WERI-Rb-1 (cell line): ENCODE measurements around the gene ZNF518A.

ENCODE experiments used
- DNase-seq: peaks from one replicate; pipeline ENCODE4 v3.0.0-alpha.2; 2020
- H3K27ac ChIP-seq: fragments of 250-450 bp; sonication (Bioruptor Pico); 2 replicates; pipeline ENCODE4 v1.5.1; 2020; ENCODE audit warnings: mild to moderate bottlenecking, moderate library complexity
- H3K27me3 ChIP-seq: fragments of 250-450 bp; sonication (Bioruptor Pico); 2 replicates; pipeline ENCODE4 v1.5.1; 2021; ENCODE audit warnings: mild to moderate bottlenecking, low read depth, moderate library complexity; ENCODE audit not compliant: insufficient read depth, severe bottlenecking
- H3K36me3 ChIP-seq: fragments of 250-450 bp; sonication (Bioruptor Pico); 2 replicates; pipeline ENCODE4 v1.5.1; 2020; ENCODE audit warnings: mild to moderate bottlenecking, moderate library complexity
- H3K4me3 ChIP-seq: 2 replicates; pipeline ENCODE4 v1.5.1; 2011; ENCODE audit warnings: low read depth, mild to moderate bottlenecking, control low read depth, low read length
- H3K9me3 ChIP-seq: fragments of 250-450 bp; sonication (Bioruptor Pico); 2 replicates; pipeline ENCODE4 v1.5.1; 2021; ENCODE audit warnings: mild to moderate bottlenecking, moderate library complexity; ENCODE audit not compliant: severe bottlenecking
- TF ChIP-seq, protein P1 (sequence below): IDR thresholded peaks from 2 replicates; pipeline ENCODE4 v1.5.1; 2011; ENCODE audit warnings: low read depth, mild to moderate bottlenecking, control low read depth, inconsistent platforms, low read length

The ZNF518A gene

DNA sequence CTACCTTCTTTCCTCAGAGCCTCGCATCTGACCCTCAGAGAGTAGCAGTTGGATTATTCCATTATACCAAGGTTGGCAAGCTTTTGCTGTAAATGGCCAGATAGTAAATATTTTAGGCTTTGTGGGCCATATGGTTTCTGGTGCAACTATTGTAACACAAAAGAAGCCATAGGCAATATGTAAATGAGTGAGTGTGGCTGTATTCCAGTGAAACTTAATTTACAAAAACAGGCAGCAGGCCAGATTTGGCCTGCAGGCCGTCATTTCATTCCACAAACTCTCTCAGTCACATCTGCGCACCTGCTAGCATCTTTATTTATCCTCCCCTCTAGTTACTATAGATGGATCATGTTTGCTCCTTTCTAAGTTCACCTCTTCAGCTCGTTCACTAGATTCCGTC lies 6.7 kb downstream of the ZNF518A start:
- Histone ChIP-seq H3K36me3 (peaks cover 40% of the 10 kb centered on the region), H3K27ac (no peak overlapping the region)
- DNase-seq, result no peak

DNA sequence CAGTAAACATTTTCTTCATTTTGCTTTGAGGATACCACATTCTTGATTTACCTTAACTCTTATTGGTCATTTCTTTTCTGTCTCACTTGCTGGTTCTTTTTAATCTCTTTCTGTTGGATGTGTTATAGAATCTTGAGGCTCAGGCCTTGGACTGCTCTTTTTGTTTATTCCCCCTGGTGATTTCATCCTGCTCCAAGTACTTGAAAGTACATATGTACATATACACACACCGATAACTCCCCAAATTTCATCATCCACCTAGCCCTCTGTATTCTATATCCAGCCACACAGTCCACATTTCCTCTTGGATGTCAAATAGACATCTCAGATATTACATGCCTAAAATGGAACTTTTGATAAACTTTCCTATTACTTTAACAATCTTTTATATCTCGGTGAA lies 7.5 kb downstream of the ZNF518A start:
- TF ChIP-seq, protein P1, sequence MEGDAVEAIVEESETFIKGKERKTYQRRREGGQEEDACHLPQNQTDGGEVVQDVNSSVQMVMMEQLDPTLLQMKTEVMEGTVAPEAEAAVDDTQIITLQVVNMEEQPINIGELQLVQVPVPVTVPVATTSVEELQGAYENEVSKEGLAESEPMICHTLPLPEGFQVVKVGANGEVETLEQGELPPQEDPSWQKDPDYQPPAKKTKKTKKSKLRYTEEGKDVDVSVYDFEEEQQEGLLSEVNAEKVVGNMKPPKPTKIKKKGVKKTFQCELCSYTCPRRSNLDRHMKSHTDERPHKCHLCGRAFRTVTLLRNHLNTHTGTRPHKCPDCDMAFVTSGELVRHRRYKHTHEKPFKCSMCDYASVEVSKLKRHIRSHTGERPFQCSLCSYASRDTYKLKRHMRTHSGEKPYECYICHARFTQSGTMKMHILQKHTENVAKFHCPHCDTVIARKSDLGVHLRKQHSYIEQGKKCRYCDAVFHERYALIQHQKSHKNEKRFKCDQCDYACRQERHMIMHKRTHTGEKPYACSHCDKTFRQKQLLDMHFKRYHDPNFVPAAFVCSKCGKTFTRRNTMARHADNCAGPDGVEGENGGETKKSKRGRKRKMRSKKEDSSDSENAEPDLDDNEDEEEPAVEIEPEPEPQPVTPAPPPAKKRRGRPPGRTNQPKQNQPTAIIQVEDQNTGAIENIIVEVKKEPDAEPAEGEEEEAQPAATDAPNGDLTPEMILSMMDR, result no peak
- Histone ChIP-seq H3K36me3 (peaks cover 40% of the 10 kb centered on the region), H3K27ac (no peak overlapping the region)

More for the DNA sequence above, 6.7 kb downstream of the ZNF518A start:
- no peaks in the 10 kb centered on the region for H3K9me3 ChIP-seq
- TF ChIP-seq, protein P1, result no peak
- no peak overlapping the region for H3K4me3 ChIP-seq
- no peaks in the 10 kb centered on the region for H3K27me3 ChIP-seq

DNA sequence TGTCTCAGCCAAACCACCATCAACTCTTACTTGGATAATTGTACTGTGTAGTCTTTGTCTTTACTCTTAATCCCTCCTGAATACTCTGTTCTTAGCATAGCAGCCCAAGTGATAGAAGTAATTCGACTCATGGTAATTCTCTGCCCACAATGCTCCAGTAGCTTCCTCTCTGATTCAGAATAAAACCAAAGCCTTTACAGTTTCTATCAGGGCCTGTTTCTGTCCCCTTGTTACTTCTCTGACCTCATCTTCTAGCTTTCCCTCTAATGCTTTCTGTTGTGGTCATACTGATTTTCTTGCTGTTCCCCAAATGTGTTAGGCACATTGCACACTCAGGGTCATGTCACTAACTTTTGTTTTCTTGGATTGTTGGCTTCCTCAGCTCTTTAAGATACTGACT lies 8.0 kb downstream of the ZNF518A start:
- DNase-seq, result no peak
- no peak overlapping the region for H3K27ac ChIP-seq

More for the DNA sequence above, 7.5 kb downstream of the ZNF518A start:
- no peak overlapping the region for H3K4me3 ChIP-seq
- H3K27me3 ChIP-seq, result no peaks in the 10 kb centered on the region
- H3K9me3 ChIP-seq, result no peaks in the 10 kb centered on the region
- no peak for DNase-seq

DNA sequence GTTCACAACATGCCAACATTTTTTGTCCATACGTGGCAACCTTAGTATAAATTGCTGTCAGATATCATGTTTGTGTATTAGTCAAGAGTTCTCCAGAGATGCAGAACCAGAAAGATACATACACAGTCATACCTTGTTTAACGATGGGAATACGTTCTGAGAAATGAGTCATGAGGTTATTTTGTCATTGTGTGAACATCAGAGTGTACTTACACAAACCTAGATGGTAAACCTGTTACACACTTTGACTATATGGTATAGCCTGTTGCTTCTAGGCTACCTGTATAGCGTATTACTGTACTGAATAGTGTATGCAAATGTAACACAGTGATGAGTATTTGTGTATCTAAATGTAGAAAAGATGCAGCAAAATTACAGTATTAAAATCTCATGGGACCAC lies 22.3 kb downstream of the ZNF518A start:
- Histone ChIP-seq H3K4me3 (no peak overlapping the region), H3K27me3 (no peaks in the 10 kb centered on the region), H3K9me3 (no peaks in the 10 kb centered on the region), H3K27ac (no peak overlapping the region), H3K36me3 (peaks cover 52% of the 10 kb centered on the region)
- TF ChIP-seq, protein P1, result no peak
- DNase-seq, result no peak

More for the DNA sequence above, 8.0 kb downstream of the ZNF518A start:
- Histone ChIP-seq H3K36me3 (peaks cover 41% of the 10 kb centered on the region), H3K9me3 (no peaks in the 10 kb centered on the region), H3K27me3 (no peaks in the 10 kb centered on the region), H3K4me3 (no peak overlapping the region)
- TF ChIP-seq, protein P1, result no peak

DNA sequence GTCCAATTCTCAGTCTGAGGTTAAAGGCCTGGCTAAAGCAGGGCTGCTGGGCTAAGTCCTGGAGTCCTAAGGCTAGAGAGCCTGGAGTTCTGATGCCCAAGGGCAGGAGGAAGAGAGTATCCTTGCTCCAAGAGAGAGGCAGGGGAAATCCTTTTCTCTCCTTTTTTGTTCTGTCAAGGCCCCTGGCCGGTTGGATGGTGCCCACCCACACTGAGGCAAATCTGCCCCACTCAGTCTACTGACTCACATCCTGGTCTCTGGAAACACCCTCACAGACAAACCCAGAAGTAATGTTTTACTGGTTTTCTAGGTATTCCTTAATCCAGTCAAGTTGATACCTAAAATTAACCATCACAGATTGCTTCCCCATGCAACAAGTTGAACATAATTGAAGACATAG lies 23.0 kb downstream of the ZNF518A start:
- Histone ChIP-seq H3K9me3 (no peaks in the 10 kb centered on the region), H3K36me3 (peaks cover 55% of the 10 kb centered on the region), H3K27me3 (no peaks in the 10 kb centered on the region), H3K4me3 (no peak overlapping the region), H3K27ac (no peak overlapping the region)
- DNase-seq, result no peak
- TF ChIP-seq, protein P1, result no peak

DNA sequence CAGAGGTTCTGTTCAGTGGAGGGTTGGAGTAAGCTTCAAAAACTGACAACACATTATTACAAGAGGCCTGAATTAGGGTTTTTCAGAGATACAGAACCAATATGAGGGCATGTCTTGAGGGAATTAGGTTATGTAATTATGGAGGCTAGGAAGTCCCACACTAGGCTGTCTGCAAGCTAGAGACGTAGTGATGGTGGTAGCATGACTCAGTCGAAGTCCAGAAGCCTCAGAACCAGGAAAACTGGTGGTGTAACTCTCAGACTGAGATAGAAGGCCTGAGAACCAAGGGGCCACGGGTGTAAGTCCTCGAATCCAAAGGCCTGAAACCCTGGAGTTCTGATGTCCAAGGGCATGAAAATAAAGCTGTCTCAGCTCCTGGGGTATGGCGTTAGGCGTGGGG lies 35.6 kb downstream of the ZNF518A start:
- Histone ChIP-seq H3K27ac (no peak overlapping the region), H3K27me3 (no peaks in the 10 kb centered on the region), H3K9me3 (no peaks in the 10 kb centered on the region), H3K36me3 (no peaks in the 10 kb centered on the region), H3K4me3 (no peak overlapping the region)
- TF ChIP-seq, protein P1, result no peak
- no peak for DNase-seq
